Endothelial cell of umbilical vein (primary cell): ENCODE results near the gene FAM222A.

Experiments
- EZH2 ChIP-seq: IDR thresholded peaks from 2 replicates; pipeline ENCODE4 v1.6.1; 2012; ENCODE audit warnings: borderline replicate concordance, low read depth, mild to moderate bottlenecking, moderate library complexity, low read length, inconsistent platforms; ENCODE audit not compliant: severe bottlenecking
- GATA2 ChIP-seq: IDR thresholded peaks from 2 replicates; pipeline ENCODE4 v1.7.0; 2011; ENCODE audit warnings: low read depth, mild to moderate bottlenecking, moderate library complexity, mixed read lengths, low read length; ENCODE audit not compliant: insufficient read length, insufficient read depth
- JUN ChIP-seq: IDR thresholded peaks from 2 replicates; pipeline ENCODE4 v1.6.1; 2011; ENCODE audit warnings: borderline replicate concordance, low read depth; ENCODE audit not compliant: insufficient read length, insufficient read depth
- POLR2A ChIP-seq: IDR thresholded peaks from 2 replicates; pipeline ENCODE4 v1.6.1; 2012; ENCODE audit warnings: low read depth, mild to moderate bottlenecking, control low read depth, low read length
- POLR2AphosphoS5 ChIP-seq: IDR thresholded peaks from 2 replicates; pipeline ENCODE4 v1.6.1; 2012; ENCODE audit warnings: low read depth, mild to moderate bottlenecking, control low read depth, low read length, moderate library complexity; ENCODE audit not compliant: insufficient read depth
- TF ChIP-seq, protein P1 (sequence below), 2 donors: IDR thresholded peaks; 1 replicate in 1 of 2; 2 replicates in 1 of 2; pipeline ENCODE4 v1.5.1; 2011; ENCODE audit warnings: low read length in 2 of 2, mild to moderate bottlenecking in 2 of 2, moderate library complexity in 2 of 2, control low read depth in 1 of 2, inconsistent platforms in 1 of 2, low read depth in 1 of 2; ENCODE audit not compliant: insufficient read depth in 1 of 2; ENCODE audit errors: extremely low read depth in 1 of 2
- TF ChIP-seq, protein P2 (sequence below): IDR thresholded peaks from 2 replicates; pipeline ENCODE4 v1.6.1; 2011; ENCODE audit not compliant: insufficient read depth, insufficient read length

DNA sequence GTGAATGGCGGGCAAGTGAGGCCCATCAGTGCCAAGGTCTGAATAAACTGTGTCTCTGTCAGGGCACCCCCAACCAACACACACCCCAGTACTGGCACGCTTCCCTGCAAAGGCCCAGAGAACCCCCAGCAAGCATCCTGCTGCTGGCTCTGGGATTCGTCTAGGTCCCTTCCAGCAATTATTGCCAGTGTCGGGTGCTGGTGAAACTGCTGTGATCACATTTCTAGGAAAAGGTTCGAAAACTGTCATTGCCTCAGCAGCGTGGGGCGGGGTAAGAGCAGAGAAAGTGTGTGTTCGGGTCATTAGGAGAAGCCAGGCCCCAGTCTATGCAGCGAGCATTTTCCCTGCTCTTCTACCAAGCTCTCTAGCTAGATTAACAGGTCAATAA is 2.5 kb downstream of the FAM222A start:
- TF ChIP-seq POLR2AphosphoS5 = no peak
- TF ChIP-seq, protein P1, sequence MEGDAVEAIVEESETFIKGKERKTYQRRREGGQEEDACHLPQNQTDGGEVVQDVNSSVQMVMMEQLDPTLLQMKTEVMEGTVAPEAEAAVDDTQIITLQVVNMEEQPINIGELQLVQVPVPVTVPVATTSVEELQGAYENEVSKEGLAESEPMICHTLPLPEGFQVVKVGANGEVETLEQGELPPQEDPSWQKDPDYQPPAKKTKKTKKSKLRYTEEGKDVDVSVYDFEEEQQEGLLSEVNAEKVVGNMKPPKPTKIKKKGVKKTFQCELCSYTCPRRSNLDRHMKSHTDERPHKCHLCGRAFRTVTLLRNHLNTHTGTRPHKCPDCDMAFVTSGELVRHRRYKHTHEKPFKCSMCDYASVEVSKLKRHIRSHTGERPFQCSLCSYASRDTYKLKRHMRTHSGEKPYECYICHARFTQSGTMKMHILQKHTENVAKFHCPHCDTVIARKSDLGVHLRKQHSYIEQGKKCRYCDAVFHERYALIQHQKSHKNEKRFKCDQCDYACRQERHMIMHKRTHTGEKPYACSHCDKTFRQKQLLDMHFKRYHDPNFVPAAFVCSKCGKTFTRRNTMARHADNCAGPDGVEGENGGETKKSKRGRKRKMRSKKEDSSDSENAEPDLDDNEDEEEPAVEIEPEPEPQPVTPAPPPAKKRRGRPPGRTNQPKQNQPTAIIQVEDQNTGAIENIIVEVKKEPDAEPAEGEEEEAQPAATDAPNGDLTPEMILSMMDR (IDR thresholded peaks at IDR 0.05; ENCODE audit: extremely low read depth in 1 of 2, insufficient read depth in 1 of 2, low read depth in 1 of 2, low read length in 2 of 2) = no peak
- TF ChIP-seq JUN = no peak
- TF ChIP-seq POLR2A = no peak
- no peak for TF ChIP-seq GATA2
- TF ChIP-seq, protein P2, sequence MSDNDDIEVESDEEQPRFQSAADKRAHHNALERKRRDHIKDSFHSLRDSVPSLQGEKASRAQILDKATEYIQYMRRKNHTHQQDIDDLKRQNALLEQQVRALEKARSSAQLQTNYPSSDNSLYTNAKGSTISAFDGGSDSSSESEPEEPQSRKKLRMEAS = no peak
- TF ChIP-seq EZH2 = no peak
